GM12878 (cell line): ENCODE data around the gene DNAJC12. TPM values are rescaled to one million over a fixed set of nuclear protein-coding genes. Genes with fewer than 3 reads are reported as not detected.

Experiments
- ATAC-seq: fragments of 200-7000 bp; cut with Tn5 transposase; 3 replicates; pipeline ENCODE4 v1.9.1; 2020; ENCODE audit warnings: mild to moderate bottlenecking, moderate library complexity
- BruUV-seq: library from RNA; stranded (reverse); fragments of 400-500 nt; replicated peaks from 2 replicates; lab custom pipeline; 2021; lab: Mats Ljungman, UMichigan
- CTCF ChIA-PET: fragments of 300-600 bp; sonication (Branson Sonifier 250); formaldehyde crosslinking; extraction: SDS; loops from one replicate; lab custom pipeline; 2021; ENCODE audit warnings: inconsistent platforms; lab: Yijun Ruan, JAX
- POLR2A ChIA-PET: fragments of 350-600 bp; formaldehyde crosslinking; extraction: SDS; loops from one replicate; lab custom pipeline; 2021; ENCODE audit warnings: inconsistent platforms; lab: Charles Lee
- RAD21 ChIA-PET: fragments of 300-600 bp; sonication (Branson Sonifier 250); formaldehyde crosslinking; loops from one replicate; lab custom pipeline; 2023; ENCODE audit warnings: antibody characterized with exemption; ENCODE audit not compliant: unreplicated experiment; lab: Charles Lee
- SMC1A ChIA-PET: fragments of 300-600 bp; sonication (Branson Sonifier 250); formaldehyde crosslinking; loops from one replicate; lab custom pipeline; 2023; ENCODE audit not compliant: unreplicated experiment, uncharacterized antibody; lab: Charles Lee
- DNase-seq: peaks from one replicate; pipeline ENCODE4 v3.0.0-alpha.2; 2011; ENCODE audit warnings: low read depth, low spot score
- FAIRE-seq: peaks from 3 replicates; lab custom pipeline; 2011; peaks lifted over from hg19 to GRCh38; lab: Jason Lieb, UNC
- H2AFZ ChIP-seq: 2 replicates; pipeline ENCODE4 v1.6.0; 2011; ENCODE audit warnings: low read depth, low read length, control low read depth; ENCODE audit not compliant: control insufficient read depth
- H3K27ac ChIP-seq: 2 replicates; pipeline ENCODE4 v1.5.1; 2011; ENCODE audit warnings: control low read depth; ENCODE audit not compliant: control insufficient read depth, insufficient read depth
- H3K27me3 ChIP-seq, 2 experiments: replicated peaks in 1 of 2; 2 replicates each; pipeline versions ENCODE4 v1.6.0 to v1.6.1; 2011; ENCODE audit warnings: low read length in 1 of 2; ENCODE audit not compliant: control insufficient read depth in 2 of 2, insufficient read depth in 2 of 2
- H3K36me3 ChIP-seq, 2 experiments: 2 replicates each; pipeline ENCODE4 v1.5.1; 2011; ENCODE audit warnings: low read length in 1 of 2; ENCODE audit not compliant: control insufficient read depth in 2 of 2, insufficient read depth in 2 of 2
- H3K4me1 ChIP-seq: 2 replicates; pipeline ENCODE4 v1.6.1; 2011; ENCODE audit warnings: mild to moderate bottlenecking, low read length, moderate library complexity, mixed read lengths; ENCODE audit not compliant: control insufficient read depth, insufficient read depth
- H3K4me2 ChIP-seq: 2 replicates; pipeline ENCODE4 v1.6.0; 2011; ENCODE audit warnings: control low read depth; ENCODE audit not compliant: control insufficient read depth, insufficient read depth
- H3K4me3 ChIP-seq: fragments of 200-600 bp; sonication (generic); 2 replicates; pipeline ENCODE4 v1.5.1; 2016
- H3K79me2 ChIP-seq: 2 replicates; pipeline ENCODE4 v1.6.0; 2011; ENCODE audit warnings: low read length; ENCODE audit not compliant: control insufficient read depth, insufficient read depth
- H3K9ac ChIP-seq: 2 replicates; pipeline ENCODE4 v1.8.0; 2011; ENCODE audit warnings: low read length, control low read depth, mixed read lengths; ENCODE audit not compliant: control insufficient read depth, insufficient read depth
- H3K9me3 ChIP-seq: replicated peaks from 3 replicates; pipeline ENCODE4 v1.5.1; 2011; ENCODE audit warnings: mild to moderate bottlenecking, low read length; ENCODE audit not compliant: control insufficient read depth, insufficient read depth
- H4K20me1 ChIP-seq: 2 replicates; pipeline ENCODE4 v1.6.0; 2011; ENCODE audit not compliant: control insufficient read depth, insufficient read depth
- EP300 ChIP-seq, 2 experiments: fragments of 150-350 bp in 1 of 2; IDR thresholded peaks; 2 replicates each; pipeline ENCODE4 v1.6.1; 2011 to 2012; ENCODE audit warnings: low read depth in 2 of 2, low read length in 2 of 2, borderline replicate concordance in 1 of 2, improper control_type of control experiment in 1 of 2, inconsistent platforms in 1 of 2; ENCODE audit not compliant: control insufficient read depth in 1 of 2
- MLLT1 ChIP-seq: fragments of 450-650 bp; IDR thresholded peaks from 2 replicates; pipeline ENCODE4 v1.6.1; 2016; ENCODE audit warnings: mild to moderate bottlenecking
- TCF12 ChIP-seq: IDR thresholded peaks from 2 replicates; pipeline ENCODE4 v1.6.1; 2011; ENCODE audit warnings: low read depth, mild to moderate bottlenecking, low read length
- WGBS: methylation state at CpG from one replicate; pipeline ENCODE4 v1.1.6; 2016; ENCODE audit warnings: low lambda C conversion rate; ENCODE audit not compliant: insufficient replicate concordance, insufficient coverage; ENCODE audit errors: missing lambda C conversion rate; 5-methylcytosine and 5-hydroxymethylcytosine counted together
- in situ Hi-C: fragments of 300-500 bp; cut with MboI; formaldehyde crosslinking; loops from 9 replicates; pipeline ENCODE4 v1.14.3; 2018; ENCODE audit warnings: mixed read lengths
- intact Hi-C: fragments of 100-400 bp; cut with micrococcal nuclease; formaldehyde crosslinking; loops from one replicate; pipeline ENCODE4 v1.14.2; 2022; ENCODE audit not compliant: unreplicated experiment
- polyA plus RNA-seq, 11 experiments: library from polyadenylated mRNA; depleted of rRNA in 4 of 11; unstranded in 6 of 11; stranded (reverse) in 5 of 11; fragments of >200 nt; fragmentation: Nextera tagmentation in 4 of 11; fragmentation: Illumina TruSeq in 1 of 11; extraction: Ambion mirVana in 4 of 11; extraction: Trizol in 1 of 11; gene quantifications; 1 replicate in 1 of 11; 2 replicates in 10 of 11; pipeline versions ENCODE4 v1.2.1 to v1.2.3, GENCODE V29; 2011 to 2016; ENCODE audit warnings: inconsistent platforms in 2 of 11, missing spikeins in 2 of 11, low read depth in 1 of 11
- total RNA-seq, 4 experiments: library from RNA; depleted of rRNA in 3 of 4; stranded (reverse); fragments of >200 nt in 3 of 4; fragmentation: Illumina TruSeq in 1 of 4; extraction: Trizol in 1 of 4; gene quantifications; 2 replicates each; pipeline versions ENCODE4 v1.2.1 to v1.2.3, GENCODE V29; 2013 to 2021
- TF ChIP-seq, protein P1 (sequence below): fragments of 450-650 bp; IDR thresholded peaks from 2 replicates; pipeline ENCODE4 v1.6.1; 2017; ENCODE audit warnings: borderline replicate concordance

The DNAJC12 gene
- total and polyA plus RNA-seq, 10 of the 15 experiments (the other 5 are each of a cell fraction or from before 2014, with no cell fraction given) = 1.1 to 4.5 (median 3.0) TPM

DNA sequence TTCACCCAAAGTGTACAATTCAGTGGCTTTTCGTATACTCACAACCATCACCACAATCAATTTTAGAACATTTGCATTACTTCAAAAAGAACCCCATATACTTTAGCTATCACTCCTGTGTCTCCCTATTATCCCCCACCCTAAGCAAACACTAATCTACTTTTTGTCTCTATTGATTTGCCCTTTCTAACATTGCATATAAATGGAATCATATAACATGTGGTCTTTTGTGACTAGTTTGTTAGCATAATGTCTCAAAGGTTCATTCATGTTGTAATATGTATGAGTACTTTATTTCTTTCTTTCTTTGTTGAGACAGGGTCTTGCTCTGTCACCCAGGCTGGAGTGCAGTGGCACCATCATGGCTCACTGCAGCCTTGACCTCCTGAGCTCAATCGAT, 21.0 kb upstream of the DNAJC12 start:
- BruUV-seq = no TSS peak
- intact Hi-C loops (loop anchor here (10.0 kb wide), 1 partner anchor 216 kb away; the partner anchor contains the start of gene HERC4), in situ Hi-C loops (no loop called here)
- CTCF ChIA-PET = interaction anchor here (0.7 to 6.9 kb wide), 2 partner anchors 297 to 443 kb away, joined by 3 to 195 read pairs; no protein-coding TSS in a partner anchor
- Histone ChIP-seq H3K9me3 (no peaks in the 10 kb centered on the region), H3K27ac (no peak overlapping the region), H3K4me3 (no peak overlapping the region), H4K20me1 (no peaks in the 10 kb centered on the region), H3K4me1 (no peaks in the 10 kb centered on the region), H3K36me3 (no peaks in the 10 kb centered on the region), H3K79me2 (no peaks in the 10 kb centered on the region), H2AFZ (no peak overlapping the region), H3K9ac (no peak overlapping the region), H3K27me3 (no peaks in the 10 kb centered on the region), H3K4me2 (no peak overlapping the region)
- SMC1A ChIA-PET = interaction anchor here (1.2 kb wide), 1 partner anchor 297 kb away, joined by 3 read pairs; no protein-coding TSS in a partner anchor
- POLR2A ChIA-PET = interaction anchor here (0.6 kb wide), 1 partner anchor 318 kb away, joined by 3 read pairs; no protein-coding TSS in a partner anchor
- FAIRE-seq (no peak), DNase-seq (no peak), ATAC-seq (no peak)
- WGBS = 49% methylated on average over 2 of the region's 2 CpGs
- RAD21 ChIA-PET = interaction anchor here (6.5 kb wide), 1 partner anchor 297 kb away, joined by 113 read pairs; no protein-coding TSS in a partner anchor
- TF ChIP-seq EP300 (IDR thresholded peaks at IDR 0.05; ENCODE audit: borderline replicate concordance in 1 of 2, control insufficient read depth in 1 of 2, low read depth in 2 of 2, low read length in 2 of 2) = no peak

- CTCF ChIA-PET = interaction anchor here (0.6 to 6.9 kb wide), 5 partner anchors 65 to 359 kb away, joined by 3 to 195 read pairs (median 16); no protein-coding TSS in a partner anchor
- TF ChIP-seq, protein P1, sequence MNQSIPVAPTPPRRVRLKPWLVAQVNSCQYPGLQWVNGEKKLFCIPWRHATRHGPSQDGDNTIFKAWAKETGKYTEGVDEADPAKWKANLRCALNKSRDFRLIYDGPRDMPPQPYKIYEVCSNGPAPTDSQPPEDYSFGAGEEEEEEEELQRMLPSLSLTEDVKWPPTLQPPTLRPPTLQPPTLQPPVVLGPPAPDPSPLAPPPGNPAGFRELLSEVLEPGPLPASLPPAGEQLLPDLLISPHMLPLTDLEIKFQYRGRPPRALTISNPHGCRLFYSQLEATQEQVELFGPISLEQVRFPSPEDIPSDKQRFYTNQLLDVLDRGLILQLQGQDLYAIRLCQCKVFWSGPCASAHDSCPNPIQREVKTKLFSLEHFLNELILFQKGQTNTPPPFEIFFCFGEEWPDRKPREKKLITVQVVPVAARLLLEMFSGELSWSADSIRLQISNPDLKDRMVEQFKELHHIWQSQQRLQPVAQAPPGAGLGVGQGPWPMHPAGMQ = no peak
- TF ChIP-seq TCF12 (no peak), MLLT1 (no peak)
- intact Hi-C loops (loop anchor here (10.0 kb wide), 1 partner anchor 221 kb away; the partner anchor contains the start of gene HERC4), in situ Hi-C loops (loop anchor here (5.0 kb wide), 2 partner anchors 304 to 449 kb away; no protein-coding TSS in a partner anchor)
- Histone ChIP-seq H3K27ac (no peak overlapping the region), H3K9ac (no peak overlapping the region), H2AFZ (no peak overlapping the region), H3K4me2 (no peak overlapping the region), H3K36me3 (no peaks in the 10 kb centered on the region), H3K4me1 (no peaks in the 10 kb centered on the region), H3K9me3 (no peaks in the 10 kb centered on the region), H3K4me3 (no peak overlapping the region), H3K79me2 (peaks cover 5% of the 10 kb centered on the region), H3K27me3 (no peaks in the 10 kb centered on the region), H4K20me1 (no peaks in the 10 kb centered on the region)
- RAD21 ChIA-PET = interaction anchor here (1.2 to 6.5 kb wide), 3 partner anchors 65 to 362 kb away, joined by 3 to 113 read pairs (median 4); no protein-coding TSS in a partner anchor
- DNase-seq = no peak
- ATAC-seq = no peak
- SMC1A ChIA-PET = interaction anchor here (4.5 kb wide), 1 partner anchor 304 kb away, joined by 99 read pairs; no protein-coding TSS in a partner anchor
- 84% methylated on average over 3 of the region's 3 CpGs for WGBS
- POLR2A ChIA-PET = interaction anchor here (0.7 kb wide), 1 partner anchor 51 kb away, joined by 5 read pairs; no protein-coding TSS in a partner anchor
- BruUV-seq = no TSS peak
- FAIRE-seq = no peak
Measured at GRCh38 chr10:67853512-67853911, 15.5 kb upstream of the DNAJC12 start.
